GM10248 (cell line): Measurements from ENCODE around the gene TCP11L2.

ENCODE experiments used
- CTCF ChIA-PET: fragments of 300-600 bp; sonication (Branson Sonifier 250); formaldehyde crosslinking; extraction: SDS; loops from one replicate; lab custom pipeline; 2021; ENCODE audit warnings: antibody characterized with exemption; lab: Yijun Ruan, JAX
- POLR2A ChIA-PET: fragments of 350-650 bp; sonication (Branson Sonifier 250); formaldehyde crosslinking; extraction: SDS; loops from one replicate; lab custom pipeline; 2020; ENCODE audit warnings: antibody characterized with exemption; lab: Yijun Ruan, JAX
- DNase-seq: peaks from one replicate; pipeline ENCODE4 v3.0.0; 2012; ENCODE audit errors: extremely low spot score
- TF ChIP-seq, protein P1 (sequence below): IDR thresholded peaks from 2 replicates; pipeline ENCODE4 v1.5.1; 2012; ENCODE audit warnings: mild to moderate bottlenecking, low read depth; ENCODE audit errors: extremely low read depth, missing control alignments, control extremely low read depth

TCP11L2 gene

GRCh38 chr12:106274012-106274411 is 28.5 kb upstream of the TCP11L2 start:
- ChIA-PET CTCF (interaction anchor here (0.6 to 4.2 kb wide), 3 partner anchors 8 to 48 kb away, joined by 3 to 21 read pairs (median 3); no protein-coding TSS in a partner anchor), POLR2A (no interaction called here)
- TF ChIP-seq, protein P1, sequence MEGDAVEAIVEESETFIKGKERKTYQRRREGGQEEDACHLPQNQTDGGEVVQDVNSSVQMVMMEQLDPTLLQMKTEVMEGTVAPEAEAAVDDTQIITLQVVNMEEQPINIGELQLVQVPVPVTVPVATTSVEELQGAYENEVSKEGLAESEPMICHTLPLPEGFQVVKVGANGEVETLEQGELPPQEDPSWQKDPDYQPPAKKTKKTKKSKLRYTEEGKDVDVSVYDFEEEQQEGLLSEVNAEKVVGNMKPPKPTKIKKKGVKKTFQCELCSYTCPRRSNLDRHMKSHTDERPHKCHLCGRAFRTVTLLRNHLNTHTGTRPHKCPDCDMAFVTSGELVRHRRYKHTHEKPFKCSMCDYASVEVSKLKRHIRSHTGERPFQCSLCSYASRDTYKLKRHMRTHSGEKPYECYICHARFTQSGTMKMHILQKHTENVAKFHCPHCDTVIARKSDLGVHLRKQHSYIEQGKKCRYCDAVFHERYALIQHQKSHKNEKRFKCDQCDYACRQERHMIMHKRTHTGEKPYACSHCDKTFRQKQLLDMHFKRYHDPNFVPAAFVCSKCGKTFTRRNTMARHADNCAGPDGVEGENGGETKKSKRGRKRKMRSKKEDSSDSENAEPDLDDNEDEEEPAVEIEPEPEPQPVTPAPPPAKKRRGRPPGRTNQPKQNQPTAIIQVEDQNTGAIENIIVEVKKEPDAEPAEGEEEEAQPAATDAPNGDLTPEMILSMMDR = no peak
- no peak for DNase-seq

DNA sequence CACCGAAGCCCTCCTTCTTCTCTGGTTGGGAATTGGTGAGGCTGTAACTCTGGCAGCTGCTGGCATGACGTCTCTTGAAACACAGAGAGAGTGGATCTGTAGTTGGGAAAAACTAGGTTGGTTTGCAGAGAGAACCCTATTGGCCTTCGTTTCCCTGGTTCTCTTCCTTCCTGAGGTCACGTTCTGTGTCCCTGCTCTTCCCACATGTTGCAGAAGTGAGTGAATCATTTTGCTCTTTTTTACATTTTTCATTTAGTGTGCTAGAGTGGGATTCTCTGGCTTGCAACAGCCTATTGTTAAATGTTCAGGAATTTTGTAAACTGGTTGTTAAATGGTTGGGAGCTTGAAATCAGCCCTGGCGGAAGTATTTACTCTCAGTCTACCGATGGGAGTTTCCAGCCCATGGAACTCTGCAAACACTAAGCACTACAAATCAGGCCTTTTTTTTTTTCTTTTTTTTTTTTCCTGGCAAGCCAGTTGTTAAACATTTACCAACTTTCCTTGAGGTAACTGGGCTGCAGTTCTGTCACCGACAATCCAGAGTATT is 27.9 kb upstream of the TCP11L2 start:
- TF ChIP-seq, protein P1 = no peak
- POLR2A ChIA-PET = interaction anchor here (0.7 kb wide), 1 partner anchor 1201 kb away, joined by 3 read pairs; no protein-coding TSS in a partner anchor
- DNase-seq = no peak
- CTCF ChIA-PET = interaction anchor here (1.0 to 4.2 kb wide), 3 partner anchors 8 to 48 kb away, joined by 3 to 21 read pairs (median 8); no protein-coding TSS in a partner anchor

DNA sequence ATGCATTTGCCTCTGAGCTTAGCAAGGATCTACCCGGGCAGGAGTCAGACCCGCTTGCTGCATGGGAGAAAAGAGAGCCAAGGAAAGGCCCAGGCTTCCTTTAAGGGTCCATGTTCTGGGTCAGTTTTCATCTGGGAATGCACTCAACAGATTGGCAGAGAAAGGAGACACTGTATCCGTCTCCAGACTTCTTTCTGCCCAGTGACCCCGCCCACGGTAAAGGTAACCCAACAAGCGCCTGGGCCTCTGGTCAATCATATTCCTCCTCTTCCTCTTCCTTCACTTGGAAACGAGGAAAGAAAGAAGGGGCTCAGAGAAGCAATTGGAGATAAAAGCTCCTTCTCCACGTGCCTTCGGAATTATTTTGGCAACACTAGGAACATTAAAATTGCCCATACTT is 27.1 kb upstream of the TCP11L2 start:
- TF ChIP-seq, protein P1 = no peak
- CTCF ChIA-PET = interaction anchor here (1.4 to 2.0 kb wide), 3 partner anchors 9 to 52 kb away, joined by 4 to 8 read pairs (median 4); no protein-coding TSS in a partner anchor
- POLR2A ChIA-PET = interaction anchor here (0.7 kb wide), 1 partner anchor 1200 kb away, joined by 3 read pairs; no protein-coding TSS in a partner anchor
- DNase-seq = no peak

DNA sequence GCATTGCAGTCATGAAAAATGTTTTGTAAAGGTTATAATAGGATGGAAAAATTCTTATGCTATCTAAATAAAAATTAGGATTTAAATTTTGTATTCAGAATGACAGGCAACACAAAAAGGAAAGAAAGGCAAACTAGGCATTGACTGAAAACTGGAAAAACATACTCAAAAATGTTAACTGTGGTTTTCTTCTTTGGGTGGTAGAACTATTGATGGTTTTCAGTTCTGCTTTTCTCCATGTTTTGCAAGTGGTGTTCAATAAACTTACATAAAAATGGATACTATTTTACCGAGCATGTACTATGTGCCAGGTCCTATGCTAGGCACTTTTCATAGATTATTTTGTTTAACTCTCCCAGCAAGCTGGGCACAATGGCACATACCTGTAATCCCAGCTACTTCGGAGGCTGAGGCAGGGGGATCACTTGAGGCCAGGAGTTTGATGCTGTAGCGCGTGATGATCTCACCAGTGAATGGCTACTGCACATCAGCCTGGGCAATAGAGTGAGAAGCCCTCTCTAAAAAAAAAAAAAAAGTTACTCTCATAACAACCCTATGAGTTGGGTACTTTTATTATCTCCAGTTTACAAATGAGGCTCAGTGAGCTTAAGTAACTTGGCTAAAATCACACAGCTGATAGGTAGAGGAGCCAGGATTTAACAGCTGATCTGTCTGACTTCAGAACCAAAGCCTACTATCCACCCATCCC is 26.3 kb upstream of the TCP11L2 start:
- ChIA-PET POLR2A (interaction anchor here (0.7 kb wide), 1 partner anchor 1948 kb away, joined by 3 read pairs; no protein-coding TSS in a partner anchor), CTCF (interaction anchor here (1.0 to 2.0 kb wide), 4 partner anchors 9 to 53 kb away, joined by 3 to 8 read pairs (median 4); no protein-coding TSS in a partner anchor)
- peak; percentile 46 for DNase-seq
- TF ChIP-seq, protein P1 = no peak

DNA sequence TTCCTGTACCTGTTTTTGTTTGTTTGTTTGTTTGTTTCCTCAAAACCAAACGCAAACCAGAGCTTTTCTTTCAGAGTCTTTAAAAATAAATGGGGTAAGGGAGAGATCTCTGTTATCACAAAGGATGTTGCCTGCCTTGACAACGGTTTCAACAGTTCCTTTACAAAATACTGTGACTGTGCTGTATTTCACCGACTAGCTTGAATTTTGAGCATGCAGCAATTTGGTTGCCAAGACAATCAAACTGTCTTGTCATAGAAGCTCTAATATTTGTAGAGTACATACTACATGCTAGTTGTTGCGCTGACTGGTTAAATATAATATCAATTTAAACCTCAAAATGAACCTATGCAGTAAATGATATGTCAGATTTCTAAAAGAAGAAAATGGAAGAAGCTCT is 22.4 kb upstream of the TCP11L2 start:
- DNase-seq = no peak
- ChIA-PET POLR2A (no interaction called here), CTCF (interaction anchor here (0.8 to 4.1 kb wide), 10 partner anchors 10 to 77 kb away, joined by 3 to 36 read pairs (median 4); partner anchors contain the start of gene POLR3B)
- TF ChIP-seq, protein P1 = no peak

DNA sequence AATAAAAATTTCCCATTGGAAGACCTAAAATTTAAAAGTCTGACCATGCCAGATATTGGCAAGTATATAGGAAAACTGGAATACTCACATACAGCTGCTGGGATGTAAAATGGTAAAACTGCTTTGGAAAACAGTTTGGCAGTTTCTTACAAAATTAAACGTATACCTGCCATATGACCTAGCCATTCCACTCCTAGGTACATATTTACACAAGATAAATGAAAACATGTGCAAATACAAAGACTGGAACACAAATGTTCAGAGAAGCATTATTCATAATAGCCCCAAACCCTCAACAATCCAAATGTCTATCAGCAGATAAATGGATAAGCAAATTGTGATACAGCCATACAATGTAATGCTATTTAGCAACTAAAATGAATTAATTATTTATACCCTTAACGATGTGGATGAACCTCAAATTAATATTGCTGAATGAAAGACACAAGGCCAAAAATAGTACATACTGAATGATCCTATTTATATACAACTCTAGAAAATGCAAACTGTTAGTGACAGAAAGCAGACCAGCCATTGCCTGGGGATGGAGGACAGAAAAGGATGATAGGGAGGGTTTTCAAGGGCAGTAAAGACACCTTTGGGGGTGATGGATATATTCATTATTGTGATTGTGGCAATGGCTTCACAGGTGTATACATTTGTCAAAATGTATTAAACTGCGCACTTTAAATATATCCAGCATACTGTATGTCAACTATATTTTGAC is 21.3 kb upstream of the TCP11L2 start:
- CTCF ChIA-PET = interaction anchor here (0.7 to 4.2 kb wide), 11 partner anchors 9 to 703 kb away, joined by 3 to 61 read pairs (median 15); no protein-coding TSS in a partner anchor
- POLR2A ChIA-PET = no interaction called here
- no peak for DNase-seq
- TF ChIP-seq, protein P1 = no peak
